ENCODE results near the gene LPP.

- TF ChIP-seq CTCF (IDR thresholded peaks at IDR 0.05) (no peak), ZFX (IDR thresholded peaks at IDR 0.05; ENCODE audit: borderline replicate concordance) (no peak)
Observed at GRCh38 chr3:188842639-188843038, 688.7 kb downstream of the LPP start.

Measured in 22Rv1 (cell line).